Measurements from ENCODE around the gene PEAK1. TPM values are rescaled to one million over a fixed set of nuclear protein-coding genes. Genes with fewer than 3 reads are reported as not detected.
A peak's percentile ranks its signal among the peaks of the same experiment; 100 is the strongest.

The PEAK1 gene
- polyA plus RNA-seq, 1 donor (not counting 4 experiments of a cell fraction or from before 2014, with no cell fraction given) = 5.9 TPM

DNA sequence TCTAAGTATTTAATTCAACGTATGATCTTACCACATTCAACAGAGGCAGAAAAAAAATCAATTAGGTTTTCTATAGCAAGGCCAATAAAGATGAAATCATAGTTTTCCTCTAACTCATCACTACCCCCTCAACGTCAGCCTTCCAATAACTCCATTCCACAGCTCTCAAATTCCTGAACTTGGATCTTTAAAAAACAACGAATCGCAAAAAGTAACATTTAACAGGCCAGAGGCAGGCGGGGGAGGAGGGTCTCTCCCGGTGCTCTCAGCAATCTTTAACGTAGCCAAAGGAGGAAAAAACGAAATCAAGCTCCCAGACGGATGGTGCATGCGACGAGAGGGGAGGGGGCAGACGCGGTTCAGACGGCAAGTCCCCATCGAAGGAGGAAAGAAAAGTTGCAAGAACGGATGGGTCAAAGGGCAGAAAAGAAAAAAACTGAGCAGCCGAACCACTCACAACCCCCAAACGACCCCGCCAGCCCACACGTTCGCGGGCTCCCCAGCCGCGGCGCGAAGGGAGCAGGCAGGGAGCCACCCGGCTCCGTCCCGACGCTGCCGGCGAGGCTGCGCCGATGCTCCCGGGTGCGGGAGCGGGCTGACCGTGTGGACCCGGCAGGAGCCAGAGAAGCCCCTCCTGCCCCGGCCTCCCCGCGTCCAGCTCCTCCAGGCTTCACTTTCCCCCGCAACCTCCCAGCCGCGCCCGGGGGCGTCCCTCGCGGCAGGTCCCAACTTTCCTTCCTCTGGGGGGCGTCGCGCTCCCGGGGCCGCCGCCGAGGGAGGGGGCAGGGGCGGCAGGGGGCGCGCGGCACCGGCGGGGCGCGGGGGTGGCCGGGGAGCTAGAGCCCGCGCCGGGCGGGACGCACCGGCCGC is 703 bp downstream of the PEAK1 start:
- peak overlapping the region; percentile 46 for H3K27ac ChIP-seq (ENCODE audit: control insufficient read depth, insufficient read depth, low read length)
- FAIRE-seq (no peak), DNase-seq (ENCODE audit: low read depth, low spot score) (no peak)
- H3K9ac ChIP-seq (ENCODE audit: control insufficient read depth, extremely low read depth, insufficient read depth, low read length) = peak overlapping the region; percentile 79
- no peaks in the 10 kb centered on the region for H3K36me3 ChIP-seq (ENCODE audit: control insufficient read depth in 2 of 2, extremely low read depth in 1 of 2, insufficient read depth in 2 of 2, low read length in 2 of 2)
- dilution Hi-C loops (cut with MboI; ENCODE audit: extremely low pct_ligation_motif_present, low sequenced_read_pairs) = no loop called here
- H4K20me1 ChIP-seq (ENCODE audit: control insufficient read depth, extremely low read depth, insufficient read depth, low read length) = no peaks in the 10 kb centered on the region
- no peaks in the 10 kb centered on the region for H3K9me1 ChIP-seq (ENCODE audit: control insufficient read depth, extremely low read depth, insufficient read depth, low read length)
- H3K4me3 ChIP-seq (ENCODE audit: control insufficient read depth in 2 of 3, extremely low read depth in 1 of 3, insufficient read depth in 2 of 3, low read depth in 1 of 3, low read length in 3 of 3) = peak overlapping the region; percentile 70 to 87 (median 85)
- H3K27me3 ChIP-seq (ENCODE audit: control insufficient read depth, extremely low read depth, insufficient read depth, low read length) = no peaks in the 10 kb centered on the region
- peak overlapping the region; percentile 89 for H2AFZ ChIP-seq (ENCODE audit: control insufficient read depth, low read length)
- no peaks in the 10 kb centered on the region for H3K9me3 ChIP-seq (ENCODE audit: control insufficient read depth, low read depth, low read length)
- peaks cover 29% of the 10 kb centered on the region for H3K4me1 ChIP-seq (ENCODE audit: control insufficient read depth, extremely low read depth, insufficient read depth, low read length)
- peaks cover 45% of the 10 kb centered on the region for H3K79me2 ChIP-seq (ENCODE audit: control insufficient read depth, insufficient read depth, low read length)
- peak overlapping the region; percentile 94 for H3K4me2 ChIP-seq (ENCODE audit: control insufficient read depth, extremely low read depth, insufficient read depth, low read depth, low read length)
- TF ChIP-seq EZH2 (IDR thresholded peaks at IDR 0.05; ENCODE audit: low read length) (no peak), CTCF (optimal IDR thresholded peaks at IDR 0.05 in 1 of 3, IDR thresholded peaks at IDR 0.05 in 1 of 3, conservative IDR thresholded peaks at IDR 0.05 in 1 of 3; ENCODE audit: extremely low read depth in 1 of 3, insufficient read depth in 2 of 3, low read length in 3 of 3) (peak in 1 of 3 experiments; percentile 44)

GRCh38 chr15:77418391-77418965 is 1.4 kb downstream of the PEAK1 start:
- FAIRE-seq = no peak
- no peak overlapping the region for H3K27ac ChIP-seq (ENCODE audit: control insufficient read depth, insufficient read depth, low read length)
- H3K4me2 ChIP-seq (ENCODE audit: control insufficient read depth, extremely low read depth, insufficient read depth, low read depth, low read length) = peak overlapping the region; percentile 94
- peak overlapping the region; percentile 70 to 87 (median 85) for H3K4me3 ChIP-seq (ENCODE audit: control insufficient read depth in 2 of 3, extremely low read depth in 1 of 3, insufficient read depth in 2 of 3, low read depth in 1 of 3, low read length in 3 of 3)
- no peak overlapping the region for H3K9ac ChIP-seq (ENCODE audit: control insufficient read depth, extremely low read depth, insufficient read depth, low read length)
- no peaks in the 10 kb centered on the region for H3K36me3 ChIP-seq (ENCODE audit: control insufficient read depth in 2 of 2, extremely low read depth in 1 of 2, insufficient read depth in 2 of 2, low read length in 2 of 2)
- DNase-seq (ENCODE audit: low read depth, low spot score) = no peak
- H3K9me3 ChIP-seq (ENCODE audit: control insufficient read depth, low read depth, low read length) = no peaks in the 10 kb centered on the region
- peaks cover 29% of the 10 kb centered on the region for H3K4me1 ChIP-seq (ENCODE audit: control insufficient read depth, extremely low read depth, insufficient read depth, low read length)
- no peaks in the 10 kb centered on the region for H3K9me1 ChIP-seq (ENCODE audit: control insufficient read depth, extremely low read depth, insufficient read depth, low read length)
- H3K79me2 ChIP-seq (ENCODE audit: control insufficient read depth, insufficient read depth, low read length) = peaks cover 38% of the 10 kb centered on the region
- dilution Hi-C loops (cut with MboI; ENCODE audit: extremely low pct_ligation_motif_present, low sequenced_read_pairs) = no loop called here
- no peak overlapping the region for H2AFZ ChIP-seq (ENCODE audit: control insufficient read depth, low read length)
- H3K27me3 ChIP-seq (ENCODE audit: control insufficient read depth, extremely low read depth, insufficient read depth, low read length) = no peaks in the 10 kb centered on the region
- TF ChIP-seq CTCF (optimal IDR thresholded peaks at IDR 0.05 in 1 of 3, IDR thresholded peaks at IDR 0.05 in 1 of 3, conservative IDR thresholded peaks at IDR 0.05 in 1 of 3; ENCODE audit: extremely low read depth in 1 of 3, insufficient read depth in 2 of 3, low read length in 3 of 3) (no peak), EZH2 (IDR thresholded peaks at IDR 0.05; ENCODE audit: low read length) (no peak)
- H4K20me1 ChIP-seq (ENCODE audit: control insufficient read depth, extremely low read depth, insufficient read depth, low read length) = no peaks in the 10 kb centered on the region

Measured in keratinocyte (primary cell).